SU-DHL-6 (cell line): Measurements from ENCODE around the gene HRC.
"Not testable (repeated sequence)": the region's sequence is repeated elsewhere in the genome, so short reads cannot be mapped to it uniquely, and the experiment has no call there.

Experiments used
- CTCF ChIP-seq: fragments of 200-600 bp; sonication (generic); IDR thresholded peaks from one replicate; pipeline ENCODE4 v1.5.1; 2017; ENCODE audit warnings: antibody characterized with exemption, mild to moderate bottlenecking, low read length, moderate library complexity; ENCODE audit not compliant: insufficient read depth, poor library complexity, severe bottlenecking
- EZH2phosphoT487 ChIP-seq: fragments of 200-600 bp; sonication (generic), shearing (Covaris generic); conservative IDR thresholded peaks from 2 replicates; pipeline ENCODE4 v1.6.1; 2018; ENCODE audit warnings: mild to moderate bottlenecking, antibody characterized with exemption, low read length, moderate library complexity, mixed read lengths

- TF ChIP-seq CTCF, EZH2phosphoT487: not testable (repeated sequence)
Observed at GRCh38 chr19:49123285-49123684, 31.9 kb downstream of the HRC start.
